Umbilical cord (tissue), 2 donors: ENCODE results near the gene RNU2-63P. TPM values are rescaled to one million over a fixed set of nuclear protein-coding genes. Genes with fewer than 3 reads are reported as not detected.
"Not testable (repeated sequence)": the region's sequence is repeated elsewhere in the genome, so short reads cannot be mapped to it uniquely, and the experiment has no call there.

ENCODE experiments used
- DNase-seq: peaks from one replicate; pipeline ENCODE4 v3.0.0-alpha.2; 2015; ENCODE audit warnings: low spot score
- total RNA-seq: library from RNA; depleted of rRNA; stranded (reverse); fragments of >200 nt; gene quantifications from one replicate; pipeline ENCODE4 v1.2.3, GENCODE V29; 2014; ENCODE audit warnings: low replicate concordance; ENCODE audit not compliant: insufficient read depth

The RNU2-63P gene
- total RNA-seq, 1 donor from 2014 or later, result not detected

GRCh38 chr2:88028931-88029330 is 12.6 kb upstream of the RNU2-63P start:
- no peak for DNase-seq

- no peak for DNase-seq
These were observed 11.5 kb upstream of the RNU2-63P start for GRCh38 chr2:88027697-88028389.

- DNase-seq, result no peak
These were observed 8.2 kb upstream of the RNU2-63P start for GRCh38 chr2:88024509-88024908.

- no peak for DNase-seq
These were observed 6.2 kb upstream of the RNU2-63P start for GRCh38 chr2:88022669-88022921.

GRCh38 chr2:88019985-88020384 is 3.6 kb upstream of the RNU2-63P start:
- no peak for DNase-seq

GRCh38 chr2:88018909-88019308 is 2.6 kb upstream of the RNU2-63P start:
- DNase-seq, result no peak

- not testable (repeated sequence) for DNase-seq
These were observed 1.9 kb upstream of the RNU2-63P start for GRCh38 chr2:88018077-88018805.

GRCh38 chr2:88017780-88018038 is 1.4 kb upstream of the RNU2-63P start:
- not testable (repeated sequence) for DNase-seq

GRCh38 chr2:88016960-88017779 is 823 bp upstream of the RNU2-63P start:
- DNase-seq, result no peak

- DNase-seq, result no peak
These were observed 5.3 kb downstream of the RNU2-63P start for GRCh38 chr2:88011011-88011410.

- DNase-seq, result no peak
These were observed 6.2 kb downstream of the RNU2-63P start for GRCh38 chr2:88010136-88010535.

GRCh38 chr2:88006912-88007439 is 9.4 kb downstream of the RNU2-63P start:
- no peak for DNase-seq

- DNase-seq, result no peak
These were observed 10.6 kb downstream of the RNU2-63P start for GRCh38 chr2:88005776-88006175.

GRCh38 chr2:88003074-88003755 is 13.1 kb downstream of the RNU2-63P start:
- peak; percentile 28 for DNase-seq

GRCh38 chr2:88002359-88002707 is 14.0 kb downstream of the RNU2-63P start:
- DNase-seq, result no peak

GRCh38 chr2:88000474-88000873 is 15.9 kb downstream of the RNU2-63P start:
- DNase-seq, result not testable (repeated sequence)

GRCh38 chr2:87996570-87996969 is 19.8 kb downstream of the RNU2-63P start:
- DNase-seq, result no peak

GRCh38 chr2:87995756-87996155 is 20.6 kb downstream of the RNU2-63P start:
- DNase-seq, result no peak

GRCh38 chr2:87994304-87994850 is 22.0 kb downstream of the RNU2-63P start:
- DNase-seq, result not testable (repeated sequence)

- DNase-seq, result not testable (repeated sequence)
These were observed 23.8 kb downstream of the RNU2-63P start for GRCh38 chr2:87992569-87992968.

- not testable (repeated sequence) for DNase-seq
These were observed 28.9 kb downstream of the RNU2-63P start for GRCh38 chr2:87987473-87987872.

- not testable (repeated sequence) for DNase-seq
These were observed 30.4 kb downstream of the RNU2-63P start for GRCh38 chr2:87985902-87986301.
